ENCODE measurements around the gene USP53.

Gene USP53

DNA sequence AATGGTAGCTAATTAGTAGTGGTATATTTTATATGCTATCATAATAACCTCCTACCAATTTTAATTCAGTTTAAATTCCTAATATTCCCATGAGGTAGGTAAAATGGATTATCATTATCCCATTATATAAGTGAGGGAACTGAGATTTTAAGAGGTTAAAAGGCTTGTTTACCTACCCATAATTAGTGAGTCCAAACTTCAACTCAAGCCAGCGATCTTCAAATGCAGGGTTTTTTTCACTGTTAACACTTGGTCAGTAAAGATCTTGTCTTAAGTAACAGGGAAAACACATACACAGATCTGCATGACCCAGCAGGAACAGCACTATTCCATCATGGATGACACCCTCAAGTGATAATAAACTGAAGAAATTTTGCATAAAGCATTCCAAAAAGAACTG, 78.1 kb downstream of the USP53 start (continued):
- TF ChIP-seq, protein P1, sequence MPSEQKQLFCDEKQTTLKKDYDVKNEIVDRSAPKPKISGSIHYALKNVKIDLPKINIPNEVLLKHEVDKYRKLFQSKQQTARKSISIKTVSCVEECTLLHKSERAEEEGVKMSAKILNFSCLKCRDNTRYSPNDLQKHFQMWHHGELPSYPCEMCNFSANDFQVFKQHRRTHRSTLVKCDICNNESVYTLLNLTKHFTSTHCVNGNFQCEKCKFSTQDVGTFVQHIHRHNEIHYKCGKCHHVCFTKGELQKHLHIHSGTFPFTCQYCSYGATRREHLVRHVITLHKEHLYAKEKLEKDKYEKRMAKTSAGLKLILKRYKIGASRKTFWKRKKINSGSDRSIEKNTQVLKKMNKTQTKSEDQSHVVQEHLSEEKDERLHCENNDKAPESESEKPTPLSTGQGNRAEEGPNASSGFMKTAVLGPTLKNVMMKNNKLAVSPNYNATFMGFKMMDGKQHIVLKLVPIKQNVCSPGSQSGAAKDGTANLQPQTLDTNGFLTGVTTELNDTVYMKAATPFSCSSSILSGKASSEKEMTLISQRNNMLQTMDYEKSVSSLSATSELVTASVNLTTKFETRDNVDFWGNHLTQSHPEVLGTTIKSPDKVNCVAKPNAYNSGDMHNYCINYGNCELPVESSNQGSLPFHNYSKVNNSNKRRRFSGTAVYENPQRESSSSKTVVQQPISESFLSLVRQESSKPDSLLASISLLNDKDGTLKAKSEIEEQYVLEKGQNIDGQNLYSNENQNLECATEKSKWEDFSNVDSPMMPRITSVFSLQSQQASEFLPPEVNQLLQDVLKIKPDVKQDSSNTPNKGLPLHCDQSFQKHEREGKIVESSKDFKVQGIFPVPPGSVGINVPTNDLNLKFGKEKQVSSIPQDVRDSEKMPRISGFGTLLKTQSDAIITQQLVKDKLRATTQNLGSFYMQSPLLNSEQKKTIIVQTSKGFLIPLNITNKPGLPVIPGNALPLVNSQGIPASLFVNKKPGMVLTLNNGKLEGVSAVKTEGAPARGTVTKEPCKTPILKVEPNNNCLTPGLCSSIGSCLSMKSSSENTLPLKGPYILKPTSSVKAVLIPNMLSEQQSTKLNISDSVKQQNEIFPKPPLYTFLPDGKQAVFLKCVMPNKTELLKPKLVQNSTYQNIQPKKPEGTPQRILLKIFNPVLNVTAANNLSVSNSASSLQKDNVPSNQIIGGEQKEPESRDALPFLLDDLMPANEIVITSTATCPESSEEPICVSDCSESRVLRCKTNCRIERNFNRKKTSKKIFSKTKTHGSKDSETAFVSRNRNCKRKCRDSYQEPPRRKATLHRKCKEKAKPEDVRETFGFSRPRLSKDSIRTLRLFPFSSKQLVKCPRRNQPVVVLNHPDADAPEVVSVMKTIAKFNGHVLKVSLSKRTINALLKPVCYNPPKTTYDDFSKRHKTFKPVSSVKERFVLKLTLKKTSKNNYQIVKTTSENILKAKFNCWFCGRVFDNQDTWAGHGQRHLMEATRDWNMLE (tag by site-specific recombination; conservative IDR thresholded peaks at IDR 0.05; ENCODE audit: low read depth): no peak
- TF ChIP-seq ZNF677 (tag by site-specific recombination; IDR thresholded peaks at IDR 0.05) (no peak), ZNF350 (tag by site-specific recombination; IDR thresholded peaks at IDR 0.05) (no peak)
- TF ChIP-seq, protein P2, sequence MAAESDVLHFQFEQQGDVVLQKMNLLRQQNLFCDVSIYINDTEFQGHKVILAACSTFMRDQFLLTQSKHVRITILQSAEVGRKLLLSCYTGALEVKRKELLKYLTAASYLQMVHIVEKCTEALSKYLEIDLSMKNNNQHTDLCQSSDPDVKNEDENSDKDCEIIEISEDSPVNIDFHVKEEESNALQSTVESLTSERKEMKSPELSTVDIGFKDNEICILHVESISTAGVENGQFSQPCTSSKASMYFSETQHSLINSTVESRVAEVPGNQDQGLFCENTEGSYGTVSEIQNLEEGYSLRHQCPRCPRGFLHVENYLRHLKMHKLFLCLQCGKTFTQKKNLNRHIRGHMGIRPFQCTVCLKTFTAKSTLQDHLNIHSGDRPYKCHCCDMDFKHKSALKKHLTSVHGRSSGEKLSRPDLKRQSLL (tag by site-specific recombination; IDR thresholded peaks at IDR 0.05): no peak

DNA sequence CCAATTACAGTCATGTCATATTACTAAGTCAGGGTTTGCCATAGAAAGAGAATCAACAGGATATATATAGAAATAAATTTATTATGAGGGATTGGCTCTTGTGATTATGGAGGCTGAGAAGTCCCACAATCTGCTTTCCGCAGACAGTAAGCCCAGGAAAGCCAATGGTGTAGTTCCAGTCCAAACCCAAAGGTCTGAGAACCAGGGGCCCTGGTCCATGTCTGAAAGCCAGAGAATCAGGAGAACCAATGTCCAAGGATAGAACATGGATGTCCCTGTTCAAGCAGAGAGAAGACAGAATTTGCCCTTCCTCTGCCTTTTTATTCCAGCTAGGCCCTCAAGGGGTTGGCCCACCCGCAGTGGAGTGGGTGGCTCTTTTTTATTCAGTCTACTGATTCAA, 83.8 kb downstream of the USP53 start:
- Histone ChIP-seq H3K27ac (ENCODE audit: extremely low read depth, low read depth, low read length) (no peak overlapping the region), H3K9me3 (ENCODE audit: control insufficient read depth, insufficient read depth, low read depth, low read length) (no peaks in the 10 kb centered on the region), H3K36me3 (ENCODE audit: control insufficient read depth in 2 of 2, insufficient read depth in 1 of 2, low read length in 2 of 2) (peaks cover 6 to 46% of the 10 kb centered on the region in 2 experiments), H3K4me3 (ENCODE audit: low read depth, low read length) (no peak overlapping the region), H3K4me1 (ENCODE audit: control insufficient read depth, insufficient read depth, low read length) (peaks cover 5% of the 10 kb centered on the region; the same call in 1 of the 2 replicates)
- ChIA-PET CTCF (interaction anchor here (0.6 kb wide), 1 partner anchor 254 kb away, joined by 4 read pairs; no protein-coding TSS in a partner anchor), POLR2A (no interaction called here)
- TF ChIP-seq SALL2 (tag by site-specific recombination; IDR thresholded peaks at IDR 0.05; ENCODE audit: borderline replicate concordance): no peak
- TF ChIP-seq ZNF426 (tag by site-specific recombination; IDR thresholded peaks at IDR 0.05): no peak
- no peak for TF ChIP-seq ZNF274 (IDR thresholded peaks at IDR 0.05; ENCODE audit: low read length)
- TF ChIP-seq ZNF274 (tag by site-specific recombination; IDR thresholded peaks at IDR 0.05; ENCODE audit: borderline replicate concordance): no peak
- no peak for TF ChIP-seq GLI2 (tag by site-specific recombination; IDR thresholded peaks at IDR 0.05; ENCODE audit: borderline replicate concordance, low read depth)
- no peak for TF ChIP-seq TRIM28 (IDR thresholded peaks at IDR 0.05; ENCODE audit: borderline replicate concordance, low read length)
- TF ChIP-seq, protein P3, sequence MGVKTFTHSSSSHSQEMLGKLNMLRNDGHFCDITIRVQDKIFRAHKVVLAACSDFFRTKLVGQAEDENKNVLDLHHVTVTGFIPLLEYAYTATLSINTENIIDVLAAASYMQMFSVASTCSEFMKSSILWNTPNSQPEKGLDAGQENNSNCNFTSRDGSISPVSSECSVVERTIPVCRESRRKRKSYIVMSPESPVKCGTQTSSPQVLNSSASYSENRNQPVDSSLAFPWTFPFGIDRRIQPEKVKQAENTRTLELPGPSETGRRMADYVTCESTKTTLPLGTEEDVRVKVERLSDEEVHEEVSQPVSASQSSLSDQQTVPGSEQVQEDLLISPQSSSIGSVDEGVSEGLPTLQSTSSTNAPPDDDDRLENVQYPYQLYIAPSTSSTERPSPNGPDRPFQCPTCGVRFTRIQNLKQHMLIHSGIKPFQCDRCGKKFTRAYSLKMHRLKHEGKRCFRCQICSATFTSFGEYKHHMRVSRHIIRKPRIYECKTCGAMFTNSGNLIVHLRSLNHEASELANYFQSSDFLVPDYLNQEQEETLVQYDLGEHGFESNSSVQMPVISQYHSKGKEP (tag by site-specific recombination; IDR thresholded peaks at IDR 0.05): no peak
- no peak for TF ChIP-seq SCRT2 (tag by site-specific recombination; IDR thresholded peaks at IDR 0.05)
- no peak for TF ChIP-seq ZNF138 (tag by site-specific recombination; IDR thresholded peaks at IDR 0.05; ENCODE audit: borderline replicate concordance)
- no peak for TF ChIP-seq ZNF664 (tag by site-specific recombination; IDR thresholded peaks at IDR 0.05)
- TF ChIP-seq, protein P4, sequence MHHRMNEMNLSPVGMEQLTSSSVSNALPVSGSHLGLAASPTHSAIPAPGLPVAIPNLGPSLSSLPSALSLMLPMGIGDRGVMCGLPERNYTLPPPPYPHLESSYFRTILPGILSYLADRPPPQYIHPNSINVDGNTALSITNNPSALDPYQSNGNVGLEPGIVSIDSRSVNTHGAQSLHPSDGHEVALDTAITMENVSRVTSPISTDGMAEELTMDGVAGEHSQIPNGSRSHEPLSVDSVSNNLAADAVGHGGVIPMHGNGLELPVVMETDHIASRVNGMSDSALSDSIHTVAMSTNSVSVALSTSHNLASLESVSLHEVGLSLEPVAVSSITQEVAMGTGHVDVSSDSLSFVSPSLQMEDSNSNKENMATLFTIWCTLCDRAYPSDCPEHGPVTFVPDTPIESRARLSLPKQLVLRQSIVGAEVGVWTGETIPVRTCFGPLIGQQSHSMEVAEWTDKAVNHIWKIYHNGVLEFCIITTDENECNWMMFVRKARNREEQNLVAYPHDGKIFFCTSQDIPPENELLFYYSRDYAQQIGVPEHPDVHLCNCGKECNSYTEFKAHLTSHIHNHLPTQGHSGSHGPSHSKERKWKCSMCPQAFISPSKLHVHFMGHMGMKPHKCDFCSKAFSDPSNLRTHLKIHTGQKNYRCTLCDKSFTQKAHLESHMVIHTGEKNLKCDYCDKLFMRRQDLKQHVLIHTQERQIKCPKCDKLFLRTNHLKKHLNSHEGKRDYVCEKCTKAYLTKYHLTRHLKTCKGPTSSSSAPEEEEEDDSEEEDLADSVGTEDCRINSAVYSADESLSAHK (tag by site-specific recombination; IDR thresholded peaks at IDR 0.05): no peak
- no peak for TF ChIP-seq SP3 (tag by site-specific recombination; IDR thresholded peaks at IDR 0.05)
